COLO829 (cell line): ENCODE results near the gene FMNL2.
A peak's percentile ranks its signal among the peaks of the same experiment; 100 is the strongest.

Experiments
- DNase-seq: peaks from one replicate; pipeline ENCODE4 v3.0.0; 2012; ENCODE audit warnings: low spot score

FMNL2 gene

GRCh38 chr2:152558158-152558984, 223.4 kb downstream of the FMNL2 start:
- DNase-seq, result peak; percentile 43

GRCh38 chr2:152559008-152559407, 224.0 kb downstream of the FMNL2 start:
- no peak for DNase-seq

- DNase-seq, result peak; percentile 11
Observed at GRCh38 chr2:152560166-152560565, 225.2 kb downstream of the FMNL2 start.

GRCh38 chr2:152560873-152561595, 226.1 kb downstream of the FMNL2 start:
- DNase-seq, result no peak

- DNase-seq, result no peak
Observed at GRCh38 chr2:152562198-152562884, 227.4 kb downstream of the FMNL2 start.

DNA sequence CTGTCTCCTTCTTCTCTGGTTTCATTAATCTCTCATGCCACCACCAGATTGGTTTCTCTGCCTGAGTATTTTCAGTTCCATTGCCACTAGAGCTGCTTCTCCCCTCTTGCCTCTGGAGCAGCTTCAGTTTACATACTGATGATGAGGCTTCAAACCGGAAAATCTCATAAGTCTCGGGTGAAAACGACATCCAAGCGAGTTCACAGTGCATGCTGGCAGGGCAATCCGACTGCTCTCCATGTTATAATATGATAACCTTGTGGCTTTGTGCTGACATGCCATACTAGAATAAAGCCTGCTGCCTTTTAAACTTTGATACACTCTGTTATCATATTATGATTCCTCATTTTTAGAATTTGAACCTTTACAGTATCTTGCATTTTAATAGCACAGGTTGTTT, 228.8 kb downstream of the FMNL2 start:
- no peak for DNase-seq

DNA sequence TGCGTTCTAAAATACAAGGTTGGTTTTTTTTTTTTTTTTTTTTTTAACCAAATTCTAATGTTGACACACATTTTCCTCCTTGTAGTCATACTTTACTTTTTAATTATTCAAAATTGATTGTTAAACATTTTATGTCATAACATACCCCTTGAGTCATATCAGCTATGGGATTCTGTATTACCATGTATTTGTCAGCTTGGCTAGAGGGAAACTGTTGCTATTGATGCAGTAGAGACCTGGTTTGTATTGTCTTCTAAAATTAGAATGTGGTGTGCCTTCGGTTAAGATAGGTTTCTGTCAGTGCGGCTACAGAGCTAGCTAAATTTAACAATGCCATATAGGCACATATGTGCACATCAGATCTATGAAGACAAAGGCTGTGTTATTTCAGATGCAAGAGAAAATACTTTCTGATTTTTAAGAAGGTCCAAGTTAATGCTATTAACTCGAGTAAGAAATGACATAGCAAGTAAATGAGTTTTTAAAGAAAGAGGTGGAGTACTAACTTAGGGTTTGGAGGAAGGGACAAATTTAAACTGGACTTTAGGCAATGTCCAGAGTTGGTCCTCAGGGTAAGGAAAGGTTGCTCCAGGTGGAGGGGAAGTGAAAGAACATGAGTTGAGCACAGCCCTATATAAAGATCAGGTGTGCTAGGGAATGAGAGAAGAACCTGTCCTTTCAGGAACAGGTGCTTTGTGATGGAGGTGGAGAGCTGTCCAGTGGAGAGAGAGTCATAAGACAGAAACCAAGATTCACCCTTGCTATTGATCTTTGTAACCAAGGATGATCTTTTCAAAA, 230.0 kb downstream of the FMNL2 start:
- DNase-seq, result no peak

GRCh38 chr2:152565884-152566727, 231.1 kb downstream of the FMNL2 start:
- no peak for DNase-seq

- no peak for DNase-seq
Observed at GRCh38 chr2:152566728-152567069, 231.7 kb downstream of the FMNL2 start.

- DNase-seq, result no peak
Observed at GRCh38 chr2:152568531-152568930, 233.6 kb downstream of the FMNL2 start.

- DNase-seq, result no peak
Observed at GRCh38 chr2:152569186-152569585, 234.2 kb downstream of the FMNL2 start.

DNA sequence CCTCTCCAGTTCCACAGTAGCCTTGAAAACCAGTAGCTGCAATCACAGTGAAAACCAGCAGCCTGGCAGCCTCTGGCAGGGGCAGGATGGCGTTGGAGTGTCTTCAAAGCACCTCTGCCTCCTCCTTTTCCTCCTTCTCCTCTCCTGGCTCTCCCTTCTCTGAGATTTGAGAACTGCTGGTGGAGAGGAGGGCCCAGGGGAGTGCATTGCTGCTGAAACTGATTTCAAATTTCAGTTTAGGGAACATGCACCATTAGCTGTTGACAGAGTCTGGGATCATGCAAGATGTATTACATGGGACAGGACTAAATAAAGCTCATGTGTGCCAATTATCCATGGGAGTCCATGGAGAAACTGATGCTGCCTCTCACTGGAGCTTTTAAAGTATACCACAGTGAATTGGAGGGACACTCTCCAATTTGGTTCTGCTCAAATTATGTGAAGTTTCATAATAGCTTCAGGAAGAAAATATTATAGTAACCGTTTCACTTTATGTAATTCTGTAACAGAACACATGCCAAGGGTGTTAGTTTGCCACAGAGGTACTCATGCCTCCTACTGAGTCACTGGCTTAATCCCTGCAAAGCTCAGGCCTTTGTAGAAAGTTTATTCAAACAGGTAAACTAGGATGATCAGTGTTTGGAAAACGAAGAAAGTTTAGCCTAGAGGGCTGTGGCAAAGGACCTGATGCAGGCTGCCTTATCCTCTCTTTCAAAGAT, 236.2 kb downstream of the FMNL2 start:
- DNase-seq, result no peak

DNA sequence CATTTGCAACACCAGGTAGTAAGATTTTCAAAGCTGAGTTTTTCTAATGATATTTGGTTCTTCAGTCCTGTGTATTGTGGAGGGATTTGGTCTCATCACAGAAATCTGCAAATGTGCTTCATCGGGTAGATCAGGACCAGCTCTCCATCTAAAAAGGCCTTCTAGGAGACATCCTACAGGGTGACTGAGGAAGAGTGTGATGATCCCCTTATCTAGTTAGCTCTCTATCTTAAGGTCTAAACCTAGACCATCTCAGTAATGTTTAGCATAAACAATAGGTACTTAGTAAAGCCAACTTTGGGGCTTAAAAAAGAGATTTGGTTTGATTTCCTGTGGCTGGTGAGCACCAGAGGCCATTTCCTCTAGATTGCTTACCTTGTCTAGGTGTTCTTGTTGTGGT, 237.1 kb downstream of the FMNL2 start:
- no peak for DNase-seq

- peak; percentile 80 for DNase-seq
Observed at GRCh38 chr2:152573168-152573567, 238.2 kb downstream of the FMNL2 start.

DNA sequence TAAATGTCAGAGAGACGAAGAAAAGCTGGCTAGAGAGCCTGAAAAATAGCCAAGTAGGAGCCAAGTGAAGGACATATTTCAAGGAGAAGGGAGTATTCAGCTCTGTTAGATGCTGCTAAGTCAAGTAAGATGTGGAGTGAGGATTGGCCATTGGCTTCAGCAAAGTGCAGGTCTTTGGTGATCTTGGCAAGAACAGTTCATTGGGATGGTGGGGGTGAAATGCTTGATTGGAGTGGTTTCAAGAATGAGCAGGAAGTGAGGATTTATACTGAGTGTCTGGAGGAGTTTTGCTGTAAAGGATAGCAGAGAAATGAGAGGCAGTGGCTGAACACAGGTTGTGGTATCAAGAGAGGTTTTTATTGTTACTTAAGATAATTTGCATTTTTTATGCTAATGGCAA, 242.6 kb downstream of the FMNL2 start:
- no peak for DNase-seq

DNA sequence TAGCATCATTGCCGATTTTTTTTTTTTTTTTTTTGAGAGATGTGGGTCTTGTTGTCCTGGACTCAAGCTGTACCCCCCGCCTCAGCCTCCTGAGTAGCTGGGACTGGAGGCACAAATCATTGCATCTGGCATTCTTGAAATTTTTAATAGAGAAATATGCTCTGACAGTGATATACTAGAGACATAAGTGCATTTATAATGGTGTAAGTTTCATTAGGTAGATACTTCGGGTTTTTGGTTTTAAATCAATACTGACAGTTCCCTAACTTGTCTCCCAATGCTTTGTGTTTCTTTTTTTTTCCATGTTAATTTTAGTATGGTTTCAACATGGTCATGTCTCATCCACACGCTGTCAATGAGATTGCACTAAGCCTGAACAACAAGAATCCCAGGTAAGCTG, 243.6 kb downstream of the FMNL2 start:
- no peak for DNase-seq

- DNase-seq, result no peak
Observed at GRCh38 chr2:152580714-152581113, 245.7 kb downstream of the FMNL2 start.

- no peak for DNase-seq
Observed at GRCh38 chr2:152581360-152581759, 246.4 kb downstream of the FMNL2 start.

- DNase-seq, result no peak
Observed at GRCh38 chr2:152582081-152582480, 247.1 kb downstream of the FMNL2 start.

GRCh38 chr2:152583512-152584229, 248.7 kb downstream of the FMNL2 start:
- DNase-seq, result no peak
